ENCODE measurements around the gene IQSEC2.

DNA sequence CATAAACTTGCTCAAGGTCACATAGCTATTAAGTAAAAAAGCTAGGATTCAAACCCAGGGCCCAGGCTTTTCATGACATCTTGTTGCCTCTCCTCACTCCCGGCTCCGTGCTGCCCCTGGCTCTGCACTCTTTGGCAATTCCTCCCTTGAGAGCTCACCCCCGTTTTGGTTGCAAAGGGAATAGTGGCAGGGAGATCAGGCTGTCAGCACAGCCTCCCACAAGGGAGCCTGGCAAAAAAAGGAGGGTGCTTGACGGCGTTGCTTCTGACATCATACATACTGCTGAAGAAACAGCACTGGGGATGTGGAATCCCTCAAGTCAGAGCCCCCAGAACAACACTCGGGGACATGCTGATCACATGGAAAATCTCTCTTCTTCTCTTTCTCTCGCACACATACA is 20.5 kb downstream of the IQSEC2 start:
- TF ChIP-seq, protein P1, sequence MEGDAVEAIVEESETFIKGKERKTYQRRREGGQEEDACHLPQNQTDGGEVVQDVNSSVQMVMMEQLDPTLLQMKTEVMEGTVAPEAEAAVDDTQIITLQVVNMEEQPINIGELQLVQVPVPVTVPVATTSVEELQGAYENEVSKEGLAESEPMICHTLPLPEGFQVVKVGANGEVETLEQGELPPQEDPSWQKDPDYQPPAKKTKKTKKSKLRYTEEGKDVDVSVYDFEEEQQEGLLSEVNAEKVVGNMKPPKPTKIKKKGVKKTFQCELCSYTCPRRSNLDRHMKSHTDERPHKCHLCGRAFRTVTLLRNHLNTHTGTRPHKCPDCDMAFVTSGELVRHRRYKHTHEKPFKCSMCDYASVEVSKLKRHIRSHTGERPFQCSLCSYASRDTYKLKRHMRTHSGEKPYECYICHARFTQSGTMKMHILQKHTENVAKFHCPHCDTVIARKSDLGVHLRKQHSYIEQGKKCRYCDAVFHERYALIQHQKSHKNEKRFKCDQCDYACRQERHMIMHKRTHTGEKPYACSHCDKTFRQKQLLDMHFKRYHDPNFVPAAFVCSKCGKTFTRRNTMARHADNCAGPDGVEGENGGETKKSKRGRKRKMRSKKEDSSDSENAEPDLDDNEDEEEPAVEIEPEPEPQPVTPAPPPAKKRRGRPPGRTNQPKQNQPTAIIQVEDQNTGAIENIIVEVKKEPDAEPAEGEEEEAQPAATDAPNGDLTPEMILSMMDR (conservative IDR thresholded peaks at IDR 0.05; ENCODE audit: low read depth, low read length), result no peak
- no peak for TF ChIP-seq EZH2phosphoT487 (IDR thresholded peaks at IDR 0.05; ENCODE audit: borderline replicate concordance, low read length)
